GM10266 (cell line): Measurements from ENCODE around the gene KRTAP10-5.

ENCODE experiments used
- DNase-seq: peaks from one replicate; pipeline ENCODE4 v3.0.0; 2012; ENCODE audit errors: extremely low spot score
- TF ChIP-seq, protein P1 (sequence below): IDR thresholded peaks from 2 replicates; pipeline ENCODE4 v1.5.1; 2012; ENCODE audit warnings: mild to moderate bottlenecking, low read depth; ENCODE audit not compliant: control insufficient read depth, insufficient read depth; ENCODE audit errors: missing control alignments

Gene KRTAP10-5

DNA sequence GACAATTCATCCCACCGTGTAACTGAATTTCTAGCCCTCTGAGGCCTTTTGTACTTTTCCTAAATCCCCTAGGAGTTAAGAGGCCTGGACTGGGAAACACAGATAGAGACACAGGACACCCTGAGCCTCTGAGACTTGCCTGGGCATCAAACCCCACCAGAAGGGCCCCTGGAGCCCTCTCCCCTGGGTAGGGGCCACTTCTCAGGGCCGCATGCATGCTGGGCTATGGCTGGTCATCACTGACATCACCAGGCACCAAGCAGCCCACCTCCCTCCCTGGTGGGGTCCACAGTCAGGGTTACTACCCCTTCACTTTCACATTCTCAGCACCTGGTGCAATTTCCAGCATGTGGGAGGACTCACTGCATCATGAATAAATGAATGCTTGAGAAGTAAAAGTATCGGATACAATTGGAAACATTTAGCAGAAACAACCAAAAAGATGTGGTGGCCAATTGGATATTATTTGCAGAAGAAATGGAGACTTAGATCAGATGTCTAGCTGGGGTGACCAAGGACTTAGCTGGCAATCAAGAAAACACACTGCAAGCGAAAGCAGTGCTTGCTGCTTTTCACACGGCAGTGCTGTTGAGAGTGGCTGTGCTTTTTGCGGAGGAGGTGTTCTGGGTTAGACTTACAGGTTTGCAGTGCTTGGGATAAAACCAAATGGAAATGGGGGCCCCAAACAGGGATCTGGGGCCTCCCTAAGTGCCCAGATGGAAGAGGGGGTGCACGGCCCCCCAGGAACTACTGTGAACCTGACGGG, 19.0 kb upstream of the KRTAP10-5 start:
- DNase-seq = no peak
- TF ChIP-seq, protein P1, sequence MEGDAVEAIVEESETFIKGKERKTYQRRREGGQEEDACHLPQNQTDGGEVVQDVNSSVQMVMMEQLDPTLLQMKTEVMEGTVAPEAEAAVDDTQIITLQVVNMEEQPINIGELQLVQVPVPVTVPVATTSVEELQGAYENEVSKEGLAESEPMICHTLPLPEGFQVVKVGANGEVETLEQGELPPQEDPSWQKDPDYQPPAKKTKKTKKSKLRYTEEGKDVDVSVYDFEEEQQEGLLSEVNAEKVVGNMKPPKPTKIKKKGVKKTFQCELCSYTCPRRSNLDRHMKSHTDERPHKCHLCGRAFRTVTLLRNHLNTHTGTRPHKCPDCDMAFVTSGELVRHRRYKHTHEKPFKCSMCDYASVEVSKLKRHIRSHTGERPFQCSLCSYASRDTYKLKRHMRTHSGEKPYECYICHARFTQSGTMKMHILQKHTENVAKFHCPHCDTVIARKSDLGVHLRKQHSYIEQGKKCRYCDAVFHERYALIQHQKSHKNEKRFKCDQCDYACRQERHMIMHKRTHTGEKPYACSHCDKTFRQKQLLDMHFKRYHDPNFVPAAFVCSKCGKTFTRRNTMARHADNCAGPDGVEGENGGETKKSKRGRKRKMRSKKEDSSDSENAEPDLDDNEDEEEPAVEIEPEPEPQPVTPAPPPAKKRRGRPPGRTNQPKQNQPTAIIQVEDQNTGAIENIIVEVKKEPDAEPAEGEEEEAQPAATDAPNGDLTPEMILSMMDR = no peak

DNA sequence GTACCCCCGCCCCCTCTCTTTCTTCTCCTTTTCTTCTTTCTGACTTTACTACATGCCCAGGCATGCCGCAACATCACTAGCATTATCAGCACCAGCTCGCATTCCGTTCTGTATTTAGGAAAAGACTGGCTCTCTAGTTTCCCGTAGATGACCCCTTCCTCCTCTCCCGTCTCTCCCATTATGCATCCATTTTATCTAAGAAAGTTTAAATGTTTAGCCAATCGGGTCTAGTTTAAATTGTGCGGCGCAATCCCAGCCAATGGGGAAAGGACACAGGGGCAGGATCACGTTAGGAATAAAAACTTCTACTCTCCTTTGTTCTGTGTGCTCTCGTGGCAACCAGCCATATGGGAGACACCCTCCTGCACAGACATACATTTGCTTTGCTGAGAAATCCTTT, 17.7 kb upstream of the KRTAP10-5 start:
- DNase-seq = no peak
- TF ChIP-seq, protein P1 = no peak

DNA sequence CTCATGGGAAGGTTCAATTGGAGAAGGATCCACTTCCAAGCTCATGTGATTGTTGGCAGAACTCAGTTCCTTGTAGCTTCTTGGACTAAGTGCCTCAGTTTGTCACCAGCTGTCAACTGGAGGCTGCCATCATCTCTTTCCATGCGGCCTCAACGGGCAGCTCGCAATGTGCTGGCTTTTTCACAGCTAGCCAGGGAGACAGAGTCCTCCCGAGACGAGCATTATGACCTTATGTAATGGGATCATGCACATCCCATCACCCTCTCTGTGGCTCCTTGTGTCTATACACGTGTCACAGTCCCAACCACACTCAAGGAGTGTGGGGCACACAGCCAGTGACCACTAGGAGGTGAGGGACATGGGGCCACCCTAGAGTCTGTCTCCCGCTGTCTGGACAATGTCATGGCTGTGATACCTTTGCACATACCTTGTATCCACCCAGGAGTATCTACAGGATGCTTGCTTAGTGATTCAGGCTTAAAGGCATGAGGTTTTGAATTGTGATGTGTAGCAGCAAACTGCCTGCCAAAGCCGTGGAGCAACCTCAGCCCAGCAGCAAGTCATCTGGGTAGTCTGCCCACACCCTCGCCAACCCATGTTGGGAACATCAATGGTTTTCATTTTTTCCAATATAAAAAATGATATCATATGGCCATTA, 15.8 kb upstream of the KRTAP10-5 start:
- TF ChIP-seq, protein P1 = no peak
- DNase-seq = no peak

DNA sequence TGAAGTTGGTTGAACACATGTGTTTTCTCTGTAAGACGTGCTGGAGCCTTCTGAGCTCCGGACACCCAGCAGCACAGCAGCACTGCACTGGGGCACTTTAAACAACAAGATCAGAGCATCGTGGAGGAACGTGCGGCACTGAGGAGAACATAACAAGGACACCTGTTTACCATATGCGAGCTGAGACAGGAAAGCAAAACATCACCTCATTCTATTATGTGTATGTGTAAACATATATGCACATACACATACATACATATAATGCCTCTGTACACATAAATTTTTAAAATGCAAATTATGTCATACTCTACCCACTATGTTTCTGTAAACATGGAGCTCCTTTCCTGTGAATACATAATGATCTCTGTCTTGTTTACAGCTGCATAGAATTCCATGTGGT, 15.1 kb upstream of the KRTAP10-5 start:
- no peak for DNase-seq
- TF ChIP-seq, protein P1 = no peak

DNA sequence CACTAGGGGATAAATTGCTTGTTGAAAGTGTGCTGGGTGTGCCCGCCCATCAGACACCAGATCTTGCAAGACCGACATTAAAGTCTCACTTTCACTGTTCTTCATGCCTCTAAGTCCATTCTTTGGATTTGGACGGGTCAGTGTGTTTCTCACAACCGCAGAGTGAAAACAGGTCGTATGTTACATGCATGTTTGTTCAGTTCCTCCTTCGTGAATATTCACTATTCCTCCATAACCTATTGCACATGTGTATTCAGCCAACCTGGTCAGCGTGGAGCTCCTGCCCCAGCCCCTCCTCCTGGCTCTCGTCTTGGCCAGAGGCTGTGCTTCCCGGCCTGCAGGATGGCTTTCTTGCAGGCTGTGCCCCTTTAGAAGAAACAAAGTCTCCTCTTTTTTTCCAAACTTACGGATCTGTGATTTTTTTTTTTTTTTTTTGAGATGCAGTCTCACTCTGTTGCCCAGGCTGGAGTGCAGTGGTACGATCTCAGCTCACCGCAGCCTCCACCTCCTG, 14.1 kb upstream of the KRTAP10-5 start:
- DNase-seq = no peak
- TF ChIP-seq, protein P1 = no peak

DNA sequence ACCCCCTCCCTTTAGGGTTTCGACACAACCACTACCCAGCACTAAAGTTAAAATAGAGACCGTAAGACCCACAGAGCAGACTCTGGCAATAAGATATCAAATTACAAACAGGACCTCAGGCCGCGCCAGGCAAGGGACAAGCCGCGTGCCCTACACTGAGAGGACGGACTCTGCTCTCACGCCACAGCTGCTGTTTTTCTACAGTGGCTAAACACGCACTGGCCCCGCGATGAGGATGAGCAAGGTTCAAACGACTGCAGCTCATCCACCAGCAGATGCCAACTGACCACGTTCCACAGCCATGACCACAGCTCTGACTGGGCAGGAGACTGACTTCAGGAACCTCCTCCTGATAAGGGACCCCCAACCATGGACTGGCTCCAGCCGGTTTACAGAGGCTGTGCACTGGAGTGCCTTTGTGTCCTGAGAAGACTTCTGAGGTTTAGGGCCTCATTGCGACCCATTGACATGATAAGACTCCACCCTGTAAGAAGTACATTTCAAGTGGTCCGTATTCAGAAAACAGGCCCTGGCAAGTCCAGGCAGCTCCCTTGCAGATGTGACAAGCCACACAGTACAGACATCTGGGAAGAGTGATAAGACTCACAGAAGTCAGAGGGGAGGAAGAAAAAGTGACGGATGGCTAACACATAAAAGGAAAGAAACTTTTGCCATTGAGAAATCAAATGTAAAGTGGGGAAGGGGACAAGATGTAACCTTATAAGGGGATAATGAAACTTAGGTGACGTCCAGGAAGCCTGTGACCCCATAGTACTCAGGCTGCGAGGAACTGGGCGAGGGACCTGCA, 13.4 kb upstream of the KRTAP10-5 start:
- TF ChIP-seq, protein P1 = no peak
- no peak for DNase-seq
